ENCODE measurements around the gene TRERF1.

GRCh38 chr6:42316981-42317380 lies 134.7 kb downstream of the TRERF1 start:
- TF ChIP-seq CTCF (IDR thresholded peaks at IDR 0.05; ENCODE audit: poor library complexity): no peak
- TF ChIP-seq EZH2 (IDR thresholded peaks at IDR 0.05; ENCODE audit: borderline replicate concordance): no peak
- TF ChIP-seq EZH2phosphoT487 (IDR thresholded peaks at IDR 0.05; ENCODE audit: low read depth, severe bottlenecking, unreplicated experiment): no peak
